GM12878 (cell line): Measurements from ENCODE around the gene CPNE5.

Source experiments
- GABPA ChIP-seq: IDR thresholded peaks from 2 replicates; pipeline ENCODE4 v1.6.1; 2014; ENCODE audit warnings: antibody characterized with exemption, low read depth, mild to moderate bottlenecking, inconsistent platforms
- MXI1 ChIP-seq: fragments of 150-350 bp; IDR thresholded peaks from 2 replicates; pipeline ENCODE4 v1.6.1; 2011; ENCODE audit warnings: low read depth, mild to moderate bottlenecking, inconsistent platforms, low read length, improper control_type of control experiment
- TF ChIP-seq, protein P1 (sequence below): IDR thresholded peaks from 2 replicates; pipeline ENCODE4 v1.6.1; 2012; ENCODE audit warnings: low read length, inconsistent platforms
- TF ChIP-seq, protein P2 (sequence below), 3 experiments: IDR thresholded peaks in 2 of 3; conservative IDR thresholded peaks in 1 of 3; 2 replicates each; pipeline ENCODE4 v1.5.1; 2011; ENCODE audit warnings: low read depth in 3 of 3, low read length in 3 of 3, mild to moderate bottlenecking in 3 of 3, control low read depth in 2 of 3, moderate library complexity in 2 of 3, inconsistent platforms in 1 of 3, mixed read lengths in 1 of 3; ENCODE audit not compliant: control insufficient read depth in 2 of 3, insufficient read depth in 1 of 3; ENCODE audit errors: extremely low read depth in 1 of 3

DNA sequence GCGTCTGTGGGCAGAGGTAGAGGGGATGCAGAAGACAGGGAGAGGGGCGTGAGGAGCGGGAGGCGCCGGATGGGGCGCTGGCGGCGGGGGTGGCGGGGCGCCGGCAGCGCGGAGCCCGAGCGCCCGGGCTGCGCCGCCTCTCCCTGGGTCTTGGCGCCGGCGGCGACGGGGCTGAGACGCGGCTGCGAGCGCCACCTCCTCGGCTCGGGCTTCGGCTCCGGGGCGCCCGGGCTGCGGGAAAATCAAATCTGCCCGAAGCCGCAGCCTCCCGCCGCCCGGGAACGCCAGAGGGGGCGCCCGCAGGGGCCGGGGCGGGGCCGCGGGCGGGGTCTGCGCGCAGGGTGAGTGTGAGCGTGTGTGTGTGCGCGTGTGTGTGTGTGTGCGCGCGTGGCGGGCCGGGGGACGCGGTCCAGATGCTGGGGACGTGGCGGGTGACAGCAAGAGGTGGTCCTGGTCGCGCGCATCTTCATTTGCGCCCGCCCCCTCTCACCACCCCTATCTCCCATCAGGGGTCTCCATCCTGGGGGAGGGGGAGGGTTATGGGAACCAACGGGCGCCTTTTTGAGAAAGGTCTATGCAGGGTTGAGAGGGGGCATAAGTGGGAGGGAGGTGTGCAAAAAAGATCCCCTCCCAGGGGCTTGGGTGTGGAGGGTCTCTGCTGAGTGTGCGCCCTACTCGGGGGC, 646 bp upstream of the CPNE5 start:
- TF ChIP-seq GABPA (no peak), MXI1 (no peak)
- TF ChIP-seq, protein P1, sequence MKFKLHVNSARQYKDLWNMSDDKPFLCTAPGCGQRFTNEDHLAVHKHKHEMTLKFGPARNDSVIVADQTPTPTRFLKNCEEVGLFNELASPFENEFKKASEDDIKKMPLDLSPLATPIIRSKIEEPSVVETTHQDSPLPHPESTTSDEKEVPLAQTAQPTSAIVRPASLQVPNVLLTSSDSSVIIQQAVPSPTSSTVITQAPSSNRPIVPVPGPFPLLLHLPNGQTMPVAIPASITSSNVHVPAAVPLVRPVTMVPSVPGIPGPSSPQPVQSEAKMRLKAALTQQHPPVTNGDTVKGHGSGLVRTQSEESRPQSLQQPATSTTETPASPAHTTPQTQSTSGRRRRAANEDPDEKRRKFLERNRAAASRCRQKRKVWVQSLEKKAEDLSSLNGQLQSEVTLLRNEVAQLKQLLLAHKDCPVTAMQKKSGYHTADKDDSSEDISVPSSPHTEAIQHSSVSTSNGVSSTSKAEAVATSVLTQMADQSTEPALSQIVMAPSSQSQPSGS, result no peak
- TF ChIP-seq, protein P2, sequence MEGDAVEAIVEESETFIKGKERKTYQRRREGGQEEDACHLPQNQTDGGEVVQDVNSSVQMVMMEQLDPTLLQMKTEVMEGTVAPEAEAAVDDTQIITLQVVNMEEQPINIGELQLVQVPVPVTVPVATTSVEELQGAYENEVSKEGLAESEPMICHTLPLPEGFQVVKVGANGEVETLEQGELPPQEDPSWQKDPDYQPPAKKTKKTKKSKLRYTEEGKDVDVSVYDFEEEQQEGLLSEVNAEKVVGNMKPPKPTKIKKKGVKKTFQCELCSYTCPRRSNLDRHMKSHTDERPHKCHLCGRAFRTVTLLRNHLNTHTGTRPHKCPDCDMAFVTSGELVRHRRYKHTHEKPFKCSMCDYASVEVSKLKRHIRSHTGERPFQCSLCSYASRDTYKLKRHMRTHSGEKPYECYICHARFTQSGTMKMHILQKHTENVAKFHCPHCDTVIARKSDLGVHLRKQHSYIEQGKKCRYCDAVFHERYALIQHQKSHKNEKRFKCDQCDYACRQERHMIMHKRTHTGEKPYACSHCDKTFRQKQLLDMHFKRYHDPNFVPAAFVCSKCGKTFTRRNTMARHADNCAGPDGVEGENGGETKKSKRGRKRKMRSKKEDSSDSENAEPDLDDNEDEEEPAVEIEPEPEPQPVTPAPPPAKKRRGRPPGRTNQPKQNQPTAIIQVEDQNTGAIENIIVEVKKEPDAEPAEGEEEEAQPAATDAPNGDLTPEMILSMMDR (IDR thresholded peaks at IDR 0.05 in 2 of 3, conservative IDR thresholded peaks at IDR 0.05 in 1 of 3; ENCODE audit: control insufficient read depth in 2 of 3, extremely low read depth in 1 of 3, insufficient read depth in 1 of 3, low read depth in 3 of 3, low read length in 3 of 3), result 0 out of 6 replicates have a peak, but pooled peaks of 1 of the 3 experiments have one; percentile 13
